Hypothalamus (tissue), 51 donors: Measurements from ENCODE around the gene DOCK6.

ENCODE experiments used
- DNase-seq, 51 donors: peaks; one replicate each; lab custom pipeline; 2025; lab: John Stamatoyannopoulos, UW

DOCK6 gene

DNA sequence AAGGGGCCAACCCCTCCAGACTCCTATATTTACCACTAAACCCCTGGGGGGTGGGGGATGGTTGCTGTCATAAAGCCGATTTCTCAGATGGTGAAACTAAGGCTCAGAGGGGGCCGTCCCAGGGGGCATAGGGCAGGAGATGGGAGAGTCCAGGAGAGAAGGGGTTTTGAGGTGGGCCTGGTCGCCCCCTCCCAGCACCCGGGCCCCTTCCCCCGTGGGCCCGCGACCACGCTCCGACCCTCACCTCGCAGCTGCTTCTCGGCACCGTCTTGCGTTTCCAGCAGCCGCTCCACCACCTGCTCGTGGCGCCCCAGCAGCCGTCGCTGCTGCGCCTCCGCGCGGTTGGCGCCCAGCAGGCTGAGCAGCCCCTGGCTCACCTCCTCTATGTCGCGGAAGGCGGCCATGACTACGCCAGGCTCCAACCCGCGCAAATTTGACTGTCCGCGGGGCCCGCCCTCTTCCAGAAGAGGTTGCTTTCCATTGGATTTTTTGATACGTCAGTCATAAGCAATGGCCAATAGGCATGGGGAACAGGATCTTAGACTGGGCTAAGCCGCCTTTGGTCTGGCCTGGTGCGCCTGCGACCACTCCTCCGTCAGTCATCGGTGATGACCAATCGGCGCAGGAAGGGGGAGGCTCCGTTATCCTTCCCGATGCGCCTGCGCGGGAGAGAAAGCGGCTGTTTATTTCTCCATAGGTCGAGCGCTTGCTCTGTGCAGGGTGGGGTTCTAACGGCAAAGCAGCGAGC lies 106.8 kb downstream of the DOCK6 start, which contains the start of gene SPC24:
TSS of gene SPC24 (minus strand) at position 410 of the 748 bp plus-strand sequence. CDS start at position 404, 6 bp downstream.
- DNase-seq, result peak; percentile 45 to 98 (median 92)

DNA sequence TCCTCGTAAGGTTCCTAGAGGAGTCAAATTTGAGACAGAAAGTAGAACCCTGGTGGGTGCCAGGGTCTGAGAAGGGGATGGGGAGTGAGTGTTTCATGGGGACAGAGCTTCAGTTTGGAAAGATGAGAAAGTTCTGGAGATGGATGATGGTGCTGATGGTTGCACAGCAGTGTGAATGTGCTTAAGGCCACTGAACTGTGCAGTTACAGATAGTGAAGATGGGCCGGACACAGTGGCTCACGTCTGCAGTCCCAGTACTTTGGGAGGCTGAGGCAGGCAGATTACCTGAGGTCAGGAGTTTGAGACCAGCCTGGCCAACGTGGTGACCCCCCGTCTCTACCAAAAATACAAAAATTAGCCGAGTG lies 107.7 kb downstream of the DOCK6 start:
- DNase-seq, result no peak

DNA sequence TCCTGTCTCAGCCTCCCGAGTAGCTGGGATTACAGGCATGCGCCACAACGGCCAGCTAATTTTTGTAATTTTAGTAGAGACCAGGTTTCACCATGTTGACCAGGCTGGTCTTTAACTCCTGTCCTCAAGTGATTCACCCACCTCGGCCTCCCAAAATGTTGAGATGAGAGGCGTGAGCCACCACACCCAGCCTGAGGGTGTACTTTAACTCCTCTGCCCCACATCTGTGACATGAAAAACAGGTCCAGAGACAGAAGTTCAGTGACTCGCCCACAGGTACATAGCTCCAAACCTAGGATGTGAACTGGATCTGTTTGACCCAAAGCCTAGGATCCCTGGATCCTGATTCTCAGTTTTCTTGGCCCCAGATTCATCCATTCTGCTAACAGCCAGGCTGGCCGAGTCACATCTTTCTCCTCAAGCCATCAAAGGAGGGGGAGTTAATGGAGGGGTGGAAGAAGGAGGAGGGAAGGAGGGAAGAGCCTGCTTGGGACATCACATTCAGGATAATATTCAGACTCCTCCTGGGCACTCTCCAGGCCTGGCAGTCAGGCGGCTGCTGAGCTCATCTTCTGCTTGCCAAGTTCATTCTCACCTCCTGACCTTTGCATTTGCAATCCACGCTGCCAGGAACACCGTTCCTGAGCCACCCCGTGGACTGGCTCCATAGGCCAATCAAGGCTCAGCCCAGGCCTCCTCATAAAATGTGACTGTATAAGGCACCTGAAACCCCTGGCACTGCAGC lies 109.8 kb downstream of the DOCK6 start:
- DNase-seq, result peak in 22 of 51 donors; percentile 1 to 73 (median 20)

DNA sequence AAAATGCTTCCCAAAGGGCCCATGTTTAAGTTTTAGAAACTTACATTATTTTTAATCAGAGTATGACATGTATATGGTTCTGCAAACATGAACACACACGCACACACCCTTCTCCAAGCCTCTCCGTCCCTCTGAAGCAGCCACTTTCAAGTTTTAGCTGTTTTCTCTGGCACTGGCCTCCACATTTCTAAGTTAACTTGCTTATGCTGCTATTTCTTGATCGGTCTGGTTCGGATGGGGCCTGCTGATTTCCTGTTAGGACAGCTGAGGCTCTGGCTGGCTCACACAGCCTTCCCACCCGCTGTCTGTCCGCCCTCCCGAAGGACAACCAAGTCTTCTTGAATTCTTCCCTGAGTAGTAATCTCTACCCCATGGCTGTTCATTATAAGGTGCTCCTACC lies 111.1 kb downstream of the DOCK6 start:
- DNase-seq, result no peak
